NT2/D1 (cell line): ENCODE data around the gene FOXK1.

Experiments used
- DNase-seq: peaks from one replicate; pipeline ENCODE4 v3.0.0-alpha.2; 2011; ENCODE audit warnings: low read depth, low spot score
- H3K27me3 ChIP-seq: 2 replicates; pipeline ENCODE4 v1.6.0; 2011; ENCODE audit warnings: mild to moderate bottlenecking; ENCODE audit not compliant: insufficient read length, insufficient read depth
- H3K36me3 ChIP-seq: 2 replicates; pipeline ENCODE4 v1.6.1; 2011; ENCODE audit warnings: mild to moderate bottlenecking, low read length, mixed read lengths; ENCODE audit not compliant: insufficient read depth, insufficient read length
- H3K4me1 ChIP-seq: 2 replicates; pipeline ENCODE4 v1.5.1; 2011; ENCODE audit not compliant: insufficient read depth, insufficient read length
- H3K4me3 ChIP-seq: 2 replicates; pipeline ENCODE4 v1.5.1; 2011; ENCODE audit warnings: low read depth; ENCODE audit not compliant: insufficient read length
- H3K9ac ChIP-seq: 2 replicates; pipeline ENCODE4 v1.6.0; 2011; ENCODE audit warnings: low read depth; ENCODE audit not compliant: insufficient read length
- H3K9me3 ChIP-seq: 2 replicates; pipeline ENCODE4 v1.5.1; 2011; ENCODE audit warnings: mild to moderate bottlenecking, low read length; ENCODE audit not compliant: insufficient read depth
- SUZ12 ChIP-seq: IDR thresholded peaks from 2 replicates; pipeline ENCODE4 v1.6.1; 2011; ENCODE audit not compliant: insufficient read length, insufficient read depth; ENCODE audit errors: extremely low read depth
- YY1 ChIP-seq: IDR thresholded peaks from 2 replicates; pipeline ENCODE4 v1.6.1; 2011; ENCODE audit not compliant: insufficient read length, insufficient read depth
- ZNF274 ChIP-seq: IDR thresholded peaks from 2 replicates; pipeline ENCODE4 v1.6.1; 2011; ENCODE audit warnings: mild to moderate bottlenecking, low read depth, low read length

Gene FOXK1

DNA sequence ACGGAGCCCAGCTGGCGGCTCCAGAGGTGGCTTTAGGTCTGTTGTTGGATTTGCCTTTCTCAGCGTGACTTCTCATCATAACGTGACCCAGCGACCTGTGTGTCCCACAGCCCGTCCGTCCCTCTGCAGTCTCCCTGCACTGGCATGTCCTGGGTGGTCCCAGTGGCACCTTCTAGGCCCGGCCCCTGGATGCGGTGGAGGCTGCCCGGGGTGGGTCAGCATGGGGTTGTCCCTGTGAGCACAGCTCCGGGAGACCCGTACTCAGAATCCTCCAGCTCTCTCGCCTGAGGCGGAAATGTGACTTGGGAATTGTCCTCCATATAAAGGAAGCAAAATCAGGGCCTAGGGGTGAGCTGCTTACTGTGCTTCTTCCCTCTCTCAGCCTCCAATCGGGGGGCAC lies 67.7 kb downstream of the FOXK1 start:
- H3K9me3 ChIP-seq, result no peaks in the 10 kb centered on the region
- H3K4me1 ChIP-seq, result peaks cover 5% of the 10 kb centered on the region
- DNase-seq, result no peak
- H3K27me3 ChIP-seq, result peaks cover 16% of the 10 kb centered on the region
- peaks cover 41% of the 10 kb centered on the region for H3K36me3 ChIP-seq
- no peak overlapping the region for H3K9ac ChIP-seq
- no peak overlapping the region for H3K4me3 ChIP-seq
- TF ChIP-seq YY1 (no peak), SUZ12 (no peak), ZNF274 (no peak)

DNA sequence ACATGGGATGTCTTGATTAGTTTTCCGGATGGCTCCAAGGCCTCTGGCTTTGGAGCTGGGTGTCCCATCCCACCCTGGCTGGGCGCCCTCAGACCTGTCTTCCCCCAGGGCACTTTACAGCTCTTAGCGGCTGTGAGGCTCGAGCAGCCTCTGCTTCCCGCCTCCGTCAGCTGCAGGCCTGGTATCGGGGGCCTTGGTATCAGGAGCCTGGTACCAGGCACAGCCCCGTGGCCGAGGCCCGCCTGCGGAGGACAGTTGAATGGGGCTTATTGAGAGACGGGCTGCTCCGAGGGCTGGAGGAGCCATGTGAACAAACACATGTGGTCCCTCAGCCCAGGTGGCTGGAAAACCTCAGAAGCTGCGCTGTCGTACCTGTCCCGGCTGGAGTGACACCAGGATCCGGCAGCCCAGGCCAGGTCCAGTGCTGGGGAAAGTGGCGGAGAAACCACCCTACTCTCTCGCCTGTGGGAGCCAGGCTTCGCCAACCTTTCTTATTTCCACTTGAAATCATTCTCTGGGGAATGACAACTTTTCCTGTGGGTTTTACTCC lies 69.4 kb downstream of the FOXK1 start:
- no peak overlapping the region for H3K9ac ChIP-seq
- peaks cover 9% of the 10 kb centered on the region for H3K27me3 ChIP-seq
- peaks cover 55% of the 10 kb centered on the region for H3K36me3 ChIP-seq
- H3K4me3 ChIP-seq, result no peak overlapping the region
- H3K9me3 ChIP-seq, result no peaks in the 10 kb centered on the region
- TF ChIP-seq SUZ12 (no peak), ZNF274 (no peak), YY1 (no peak)
- DNase-seq, result no peak
- peaks cover 5% of the 10 kb centered on the region for H3K4me1 ChIP-seq

DNA sequence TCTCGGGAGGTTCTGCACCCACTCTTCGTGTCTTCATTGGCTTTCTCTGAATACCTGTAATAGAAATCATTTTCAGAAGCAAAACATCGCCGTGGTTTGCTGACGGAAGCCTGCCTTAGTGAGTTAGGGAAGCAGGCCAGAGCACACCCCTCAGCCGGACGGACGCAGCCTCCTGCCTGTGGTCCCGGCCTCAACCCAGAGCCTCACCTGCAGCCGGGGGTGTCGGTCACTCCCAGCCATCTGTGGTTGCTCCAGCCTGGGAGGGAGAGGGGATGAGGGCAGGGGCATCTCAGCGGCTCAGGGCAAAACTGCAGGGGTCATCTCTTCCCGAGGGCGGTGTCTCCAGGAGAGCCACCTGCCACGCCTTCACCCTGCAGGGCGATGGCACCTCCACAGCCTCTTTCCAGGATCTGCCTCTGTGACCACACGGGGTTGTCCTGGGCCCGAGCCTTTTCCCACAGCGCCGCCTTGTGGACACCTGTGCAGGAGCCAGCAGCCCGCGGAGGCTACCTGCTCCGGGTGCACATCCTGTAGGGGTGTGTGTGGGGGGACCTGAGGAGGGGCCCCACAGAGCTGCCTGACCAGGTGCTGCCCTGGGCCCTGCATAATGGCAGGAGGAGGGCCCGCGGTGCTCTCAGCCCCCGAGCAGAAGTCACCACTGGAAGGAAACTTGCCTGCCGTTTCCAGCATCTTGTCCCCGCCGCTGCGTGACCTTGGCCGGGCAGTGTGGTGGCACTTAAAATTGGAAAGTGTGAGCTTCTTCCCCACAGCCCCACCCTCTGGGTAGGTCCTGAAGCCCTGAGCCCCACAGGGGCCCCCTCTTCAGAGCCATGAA lies 71.7 kb downstream of the FOXK1 start:
- Histone ChIP-seq H3K27me3 (peaks cover 3% of the 10 kb centered on the region), H3K4me1 (peaks cover 2% of the 10 kb centered on the region), H3K36me3 (peaks cover 62% of the 10 kb centered on the region), H3K9ac (no peak overlapping the region), H3K9me3 (no peaks in the 10 kb centered on the region), H3K4me3 (no peak overlapping the region)
- DNase-seq, result peak; percentile 77
- TF ChIP-seq YY1, result no peak

DNA sequence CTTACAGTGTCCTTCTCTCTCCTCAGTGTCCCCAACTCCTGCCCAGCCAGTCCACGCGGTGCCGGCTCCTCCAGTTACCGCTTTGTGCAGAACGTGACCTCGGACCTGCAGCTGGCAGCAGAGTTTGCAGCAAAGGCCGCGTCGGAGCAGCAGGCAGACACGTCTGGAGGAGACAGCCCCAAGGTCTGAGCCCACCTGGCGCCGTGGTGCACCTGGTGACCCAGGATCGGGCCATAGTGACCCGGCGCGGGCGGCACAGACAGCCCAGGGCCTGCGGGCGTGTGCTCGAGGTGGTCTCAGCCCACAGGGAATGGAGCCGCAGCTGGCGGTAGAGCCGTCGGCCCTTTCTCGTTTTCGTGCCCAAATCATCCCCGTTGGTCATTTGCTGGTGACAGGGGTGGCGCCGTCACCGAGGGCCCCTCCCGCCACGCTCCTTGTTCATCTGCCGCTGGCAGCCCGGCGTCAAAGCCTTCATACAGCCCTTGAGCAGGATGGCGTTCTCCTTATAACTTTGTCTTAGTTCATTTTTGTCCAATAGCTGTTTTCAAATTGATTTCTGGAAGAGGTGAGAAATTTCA lies 72.4 kb downstream of the FOXK1 start:
- Histone ChIP-seq H3K4me1 (peaks cover 2% of the 10 kb centered on the region), H3K9me3 (no peaks in the 10 kb centered on the region), H3K36me3 (peaks cover 63% of the 10 kb centered on the region), H3K9ac (no peak overlapping the region), H3K4me3 (no peak overlapping the region), H3K27me3 (peaks cover 3% of the 10 kb centered on the region)
- no peak for DNase-seq
- TF ChIP-seq YY1 (no peak), SUZ12 (no peak), ZNF274 (no peak)

DNA sequence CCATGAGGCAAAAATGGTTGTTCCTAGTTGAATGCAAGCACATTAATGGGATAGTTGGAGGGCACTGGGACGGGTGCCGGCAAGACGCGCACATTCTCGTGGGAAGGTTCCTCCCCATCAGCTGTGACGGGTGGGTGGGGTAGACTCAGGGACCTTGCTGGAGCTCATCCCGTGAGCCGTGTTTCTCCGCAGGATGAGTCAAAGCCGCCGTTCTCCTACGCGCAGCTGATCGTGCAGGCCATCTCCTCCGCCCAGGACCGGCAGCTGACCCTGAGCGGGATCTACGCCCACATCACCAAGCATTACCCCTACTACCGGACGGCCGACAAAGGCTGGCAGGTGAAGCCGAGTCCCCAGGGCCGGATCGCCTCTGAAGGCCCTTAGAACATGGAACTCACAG lies 73.0 kb downstream of the FOXK1 start:
- H3K9ac ChIP-seq, result no peak overlapping the region
- H3K9me3 ChIP-seq, result no peaks in the 10 kb centered on the region
- H3K4me3 ChIP-seq, result no peak overlapping the region
- peaks cover 67% of the 10 kb centered on the region for H3K36me3 ChIP-seq
- peaks cover 3% of the 10 kb centered on the region for H3K27me3 ChIP-seq
- peaks cover 2% of the 10 kb centered on the region for H3K4me1 ChIP-seq
- DNase-seq, result no peak
- no peak for TF ChIP-seq ZNF274
- TF ChIP-seq SUZ12, result no peak
- no peak for TF ChIP-seq YY1

DNA sequence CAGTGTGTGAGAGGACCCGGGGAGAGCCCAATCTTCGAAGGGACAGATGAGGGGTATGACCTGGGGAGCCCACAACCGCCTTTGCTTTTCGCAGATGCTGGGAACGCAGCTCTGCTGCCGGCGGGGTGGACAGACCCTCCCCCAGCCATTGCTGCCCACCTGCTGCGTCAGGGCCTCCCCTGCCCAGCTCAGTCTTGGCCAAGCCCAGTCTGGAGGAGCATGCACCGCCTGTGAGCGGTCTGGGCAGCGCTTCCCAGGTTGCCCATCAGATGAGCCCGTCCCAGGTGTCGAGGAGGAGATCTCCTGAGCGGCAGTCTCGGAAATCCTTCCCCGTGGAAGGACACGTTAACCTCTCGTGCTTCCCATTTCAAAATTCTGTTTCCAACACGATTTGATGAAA lies 76.0 kb downstream of the FOXK1 start:
- Histone ChIP-seq H3K36me3 (peaks cover 88% of the 10 kb centered on the region), H3K27me3 (no peaks in the 10 kb centered on the region), H3K9me3 (no peaks in the 10 kb centered on the region), H3K4me3 (no peak overlapping the region), H3K4me1 (peaks cover 2% of the 10 kb centered on the region), H3K9ac (no peak overlapping the region)
- DNase-seq, result no peak
- TF ChIP-seq YY1 (no peak), ZNF274 (no peak), SUZ12 (no peak)

DNA sequence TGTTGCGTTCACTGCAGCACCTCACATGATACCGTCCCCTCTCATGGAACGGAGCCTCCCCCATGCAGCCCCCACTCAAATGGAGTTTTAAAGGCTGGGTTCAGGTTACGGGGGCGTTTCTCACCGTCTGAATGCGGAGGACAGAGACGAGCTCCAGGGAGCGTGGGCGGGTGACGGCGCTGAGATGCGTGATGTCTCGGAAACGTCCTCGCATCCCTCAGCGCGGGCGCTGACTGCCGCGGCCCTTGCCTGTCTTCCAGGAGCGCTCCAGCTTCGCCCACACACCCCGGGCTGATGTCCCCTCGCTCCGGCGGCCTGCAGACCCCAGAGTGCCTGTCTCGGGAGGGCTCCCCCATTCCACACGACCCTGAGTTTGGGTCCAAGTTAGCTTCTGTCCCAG lies 76.7 kb downstream of the FOXK1 start:
- no peak for DNase-seq
- Histone ChIP-seq H3K36me3 (peaks cover 95% of the 10 kb centered on the region), H3K9ac (no peak overlapping the region), H3K4me1 (peaks cover 2% of the 10 kb centered on the region), H3K4me3 (no peak overlapping the region), H3K9me3 (no peaks in the 10 kb centered on the region), H3K27me3 (no peaks in the 10 kb centered on the region)
- TF ChIP-seq YY1 (no peak), SUZ12 (no peak), ZNF274 (no peak)
